Peyer's patch (tissue), 4 donors: ENCODE measurements around the gene DBI. TPM values are rescaled to one million over a fixed set of nuclear protein-coding genes. Genes with fewer than 3 reads are reported as not detected.
"Not testable (repeated sequence)": the region's sequence is repeated elsewhere in the genome, so short reads cannot be mapped to it uniquely, and the experiment has no call there.

Source experiments
- DNase-seq, 3 donors: peaks; one replicate each; pipeline ENCODE4 v3.0.0-alpha.2; 2017 to 2019
- H3K27ac ChIP-seq, 4 donors: fragments of 200-600 bp; sonication (generic); one replicate each; pipeline ENCODE4 v1.5.1; 2016 to 2019
- H3K27me3 ChIP-seq, 2 donors: fragments of 200-600 bp; sonication (generic); one replicate each; pipeline ENCODE4 v1.5.1; 2019
- H3K36me3 ChIP-seq, 3 donors: fragments of 200-600 bp; sonication (generic); one replicate each; pipeline ENCODE4 v1.5.1; 2016 to 2019
- H3K4me1 ChIP-seq, 4 donors: fragments of 200-600 bp; sonication (generic); one replicate each; pipeline ENCODE4 v1.5.1; 2016 to 2019
- H3K4me3 ChIP-seq, 4 donors: fragments of 200-600 bp; sonication (generic); 1 replicate in 3 of 4; 2 replicates in 1 of 4; pipeline ENCODE4 v1.5.1; 2016 to 2019; ENCODE audit warnings: mild to moderate bottlenecking in 1 of 4
- H3K9me3 ChIP-seq, 4 donors: fragments of 200-600 bp; sonication (generic); one replicate each; pipeline ENCODE4 v1.5.1; 2016 to 2019; ENCODE audit warnings: mild to moderate bottlenecking in 1 of 4
- POLR2A ChIP-seq, 2 donors: fragments of 450-650 bp; IDR thresholded peaks; one replicate each; pipeline ENCODE4 v1.5.1; 2017; ENCODE audit warnings: antibody characterized with exemption in 2 of 2, mild to moderate bottlenecking in 2 of 2, moderate library complexity in 2 of 2
- total RNA-seq, 4 donors: library from RNA; depleted of rRNA; stranded (reverse); fragments of >200 nt; gene quantifications; one replicate each; pipeline ENCODE4 v1.1.0, GENCODE V29; 2016
- TF ChIP-seq, protein P1 (sequence below), 6 experiments: fragments of 450-650 bp in 4 of 6; fragments of 200-600 bp in 2 of 6; sonication (generic) in 1 of 6; IDR thresholded peaks; one replicate each; pipeline ENCODE4 v1.5.1; 2017 to 2019; ENCODE audit warnings: antibody characterized with exemption in 6 of 6, mild to moderate bottlenecking in 3 of 6, moderate library complexity in 1 of 6

DBI gene
- total RNA-seq, 4 donors from 2014 or later = 121 to 237 (median 194) TPM

DNA sequence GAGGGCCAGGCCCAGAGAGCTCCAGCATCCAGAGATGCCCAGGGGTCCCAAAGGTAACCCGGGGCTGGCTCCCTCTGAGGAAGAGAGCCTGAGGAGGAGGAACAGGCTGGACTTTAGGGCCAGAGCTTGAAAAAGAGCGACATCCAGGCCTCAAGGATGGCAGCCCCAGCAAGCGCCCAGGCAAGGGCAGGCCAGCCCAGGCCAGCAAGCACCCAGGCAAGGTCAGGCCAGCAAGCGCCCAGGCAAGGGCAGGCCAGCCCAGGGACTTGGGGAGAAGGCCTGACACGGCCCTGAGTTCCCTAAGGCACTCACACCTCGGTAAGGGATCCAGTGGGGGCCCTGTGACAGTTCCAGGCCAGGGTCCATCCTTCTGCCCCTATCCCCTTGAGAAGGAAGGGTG lies 30.4 kb downstream of the DBI start:
- Histone ChIP-seq H3K4me3 (no peak overlapping the region), H3K4me1 (peaks cover 0 to 4% (median 0%) of the 10 kb centered on the region in 4 donors), H3K27me3 (no peaks in the 10 kb centered on the region), H3K36me3 (no peaks in the 10 kb centered on the region), H3K27ac (no peak overlapping the region), H3K9me3 (no peaks in the 10 kb centered on the region)
- TF ChIP-seq, protein P1, sequence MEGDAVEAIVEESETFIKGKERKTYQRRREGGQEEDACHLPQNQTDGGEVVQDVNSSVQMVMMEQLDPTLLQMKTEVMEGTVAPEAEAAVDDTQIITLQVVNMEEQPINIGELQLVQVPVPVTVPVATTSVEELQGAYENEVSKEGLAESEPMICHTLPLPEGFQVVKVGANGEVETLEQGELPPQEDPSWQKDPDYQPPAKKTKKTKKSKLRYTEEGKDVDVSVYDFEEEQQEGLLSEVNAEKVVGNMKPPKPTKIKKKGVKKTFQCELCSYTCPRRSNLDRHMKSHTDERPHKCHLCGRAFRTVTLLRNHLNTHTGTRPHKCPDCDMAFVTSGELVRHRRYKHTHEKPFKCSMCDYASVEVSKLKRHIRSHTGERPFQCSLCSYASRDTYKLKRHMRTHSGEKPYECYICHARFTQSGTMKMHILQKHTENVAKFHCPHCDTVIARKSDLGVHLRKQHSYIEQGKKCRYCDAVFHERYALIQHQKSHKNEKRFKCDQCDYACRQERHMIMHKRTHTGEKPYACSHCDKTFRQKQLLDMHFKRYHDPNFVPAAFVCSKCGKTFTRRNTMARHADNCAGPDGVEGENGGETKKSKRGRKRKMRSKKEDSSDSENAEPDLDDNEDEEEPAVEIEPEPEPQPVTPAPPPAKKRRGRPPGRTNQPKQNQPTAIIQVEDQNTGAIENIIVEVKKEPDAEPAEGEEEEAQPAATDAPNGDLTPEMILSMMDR (IDR thresholded peaks at IDR 0.05) = no peak
- TF ChIP-seq POLR2A (IDR thresholded peaks at IDR 0.05) = no peak
- no peak for DNase-seq

GRCh38 chr2:119402106-119402505 lies 35.3 kb downstream of the DBI start:
- Histone ChIP-seq H3K9me3 (no peaks in the 10 kb centered on the region), H3K36me3 (no peaks in the 10 kb centered on the region), H3K27me3 (no peaks in the 10 kb centered on the region), H3K4me3 (no peak overlapping the region), H3K27ac (peak overlapping the region in 1 of 4 donors; percentile 78), H3K4me1 (peaks cover 0 to 11% (median 0%) of the 10 kb centered on the region in 4 donors)
- TF ChIP-seq POLR2A (IDR thresholded peaks at IDR 0.05) = no peak
- TF ChIP-seq, protein P1 (IDR thresholded peaks at IDR 0.05) = no peak
- no peak for DNase-seq

DNA sequence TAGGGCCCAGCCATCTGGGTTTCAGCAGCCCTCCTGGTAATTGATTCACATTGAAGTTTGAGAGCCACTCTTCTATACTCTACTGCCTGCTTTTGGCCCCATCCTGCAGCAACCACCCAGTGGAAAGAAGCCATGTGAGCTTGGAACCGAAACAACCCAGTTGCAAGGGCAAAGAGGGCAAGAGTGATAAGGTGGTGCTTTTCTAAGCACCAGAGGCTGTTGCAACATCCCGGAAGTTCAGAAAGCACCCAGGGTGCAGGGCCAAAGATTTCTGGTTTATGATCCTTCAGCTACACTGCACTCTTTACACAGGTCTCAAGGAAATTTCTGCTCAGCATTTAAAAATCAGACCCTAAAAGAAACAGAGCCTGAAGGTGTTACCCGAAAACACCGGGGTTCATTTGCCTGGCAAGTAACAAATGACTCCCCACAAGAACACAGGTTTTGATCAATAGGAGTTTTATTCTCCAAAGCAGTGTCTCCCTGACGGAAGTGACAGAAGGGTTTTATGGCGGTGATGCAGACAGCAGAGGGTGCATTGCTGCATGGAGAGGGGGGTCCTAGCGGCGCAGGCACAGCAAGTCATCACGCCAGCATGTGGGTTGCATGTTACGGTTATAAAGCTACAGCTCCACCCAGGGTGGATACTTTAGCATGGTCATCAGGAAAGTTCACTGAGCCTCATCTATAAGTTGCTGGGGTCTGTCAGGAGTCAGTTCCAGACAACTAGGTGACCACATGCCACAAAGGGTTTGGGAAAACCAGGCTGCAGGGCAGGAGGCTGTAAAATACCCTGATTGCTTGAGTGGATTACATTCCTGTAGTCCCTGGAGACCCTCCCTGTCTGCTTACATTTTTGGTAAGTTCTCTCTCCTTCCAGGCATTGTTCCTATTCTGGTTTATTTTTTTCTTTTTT lies 36.1 kb downstream of the DBI start:
- Histone ChIP-seq H3K4me3 (no peak overlapping the region), H3K36me3 (no peaks in the 10 kb centered on the region), H3K27ac (peak overlapping the region in 3 of 4 donors; percentile 43 to 78 (median 69)), H3K4me1 (peaks cover 0 to 11% (median 0%) of the 10 kb centered on the region in 4 donors), H3K9me3 (no peaks in the 10 kb centered on the region), H3K27me3 (no peaks in the 10 kb centered on the region)
- peak in 1 of 3 donors; percentile 80 for DNase-seq
- TF ChIP-seq, protein P1 (IDR thresholded peaks at IDR 0.05) = no peak
- no peak for TF ChIP-seq POLR2A (IDR thresholded peaks at IDR 0.05)

- H3K9me3 ChIP-seq, H3K27me3 ChIP-seq, DNase-seq, H3K4me3 ChIP-seq, H3K36me3 ChIP-seq: not testable (repeated sequence)
- Histone ChIP-seq H3K27ac (peak overlapping the region in 1 of 4 donors; percentile 43), H3K4me1 (peaks cover 0 to 10% (median 0%) of the 10 kb centered on the region in 4 donors)
These were observed 36.8 kb downstream of the DBI start for GRCh38 chr2:119403618-119404017.

- no peaks in the 10 kb centered on the region for H3K27me3 ChIP-seq
- no peak overlapping the region for H3K4me3 ChIP-seq
- no peaks in the 10 kb centered on the region for H3K9me3 ChIP-seq
- H3K36me3 ChIP-seq = no peaks in the 10 kb centered on the region
- no peak for TF ChIP-seq POLR2A (IDR thresholded peaks at IDR 0.05)
- TF ChIP-seq, protein P1 (IDR thresholded peaks at IDR 0.05) = no peak
- H3K4me1 ChIP-seq = peaks cover 0 to 7% (median 0%) of the 10 kb centered on the region in 4 donors
- no peak overlapping the region for H3K27ac ChIP-seq
- no peak for DNase-seq
These were observed 38.4 kb downstream of the DBI start for GRCh38 chr2:119405151-119405550.
